ENCODE results near the gene ZNF687.

Gene ZNF687

DNA sequence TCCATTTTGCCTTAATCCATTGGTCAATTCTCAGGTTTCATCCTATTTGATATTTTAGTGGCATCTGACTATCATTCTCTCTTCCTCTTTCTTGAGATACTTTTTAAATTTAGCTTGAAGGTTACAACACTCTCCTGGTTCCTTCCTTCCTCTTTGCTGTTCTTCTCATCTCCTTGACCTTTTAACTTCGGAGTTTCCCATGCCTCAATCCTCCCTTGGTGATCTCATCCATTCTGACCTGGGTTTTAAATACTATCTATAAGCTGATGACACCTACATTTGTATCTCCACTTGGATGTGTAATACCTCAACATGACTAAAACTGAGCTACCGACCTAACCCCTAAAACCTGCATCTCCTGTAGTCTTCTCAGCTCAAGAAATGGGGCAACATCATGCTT is 4.8 kb upstream of the ZNF687 start:
- no peak for DNase-seq (ENCODE audit: low read depth in 2 of 2)

DNA sequence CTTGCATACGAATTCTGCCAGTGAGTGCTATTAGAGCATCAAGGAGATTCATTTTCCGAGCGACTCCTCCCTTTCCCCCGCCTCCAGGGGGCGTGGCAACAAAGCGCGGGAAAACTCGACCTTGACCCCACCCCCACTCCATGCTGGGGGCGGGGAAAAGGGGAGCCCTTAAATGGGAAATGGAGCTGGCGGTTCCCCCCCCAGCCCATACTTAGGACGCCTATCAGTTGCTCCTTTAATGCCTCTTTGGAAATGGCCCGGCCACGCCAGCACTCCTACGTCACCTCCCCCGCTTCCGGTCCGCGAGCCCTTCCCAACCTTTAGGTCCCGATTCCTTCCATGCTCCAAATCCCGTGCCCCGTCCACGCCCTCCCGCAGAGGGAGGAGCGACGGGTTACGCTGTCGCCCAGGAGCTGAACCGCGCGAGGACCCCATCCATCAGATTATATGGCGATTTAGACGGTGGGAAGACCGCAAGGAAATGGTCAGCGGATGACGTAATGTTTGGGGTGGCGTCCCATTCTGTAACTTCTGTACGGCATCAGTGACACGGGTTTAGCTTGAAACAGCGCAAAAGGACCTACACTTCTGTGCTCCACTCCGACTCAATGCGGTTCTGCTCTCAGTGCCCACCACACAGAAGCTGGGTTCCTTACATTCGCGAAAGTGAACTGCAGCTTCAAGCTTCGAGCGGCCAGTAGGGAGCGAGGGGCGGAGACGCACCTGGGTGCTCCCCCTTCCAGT is 702 bp upstream of the ZNF687 start:
- peak; percentile 92 to 93 for DNase-seq (ENCODE audit: low read depth in 2 of 2)

DNA sequence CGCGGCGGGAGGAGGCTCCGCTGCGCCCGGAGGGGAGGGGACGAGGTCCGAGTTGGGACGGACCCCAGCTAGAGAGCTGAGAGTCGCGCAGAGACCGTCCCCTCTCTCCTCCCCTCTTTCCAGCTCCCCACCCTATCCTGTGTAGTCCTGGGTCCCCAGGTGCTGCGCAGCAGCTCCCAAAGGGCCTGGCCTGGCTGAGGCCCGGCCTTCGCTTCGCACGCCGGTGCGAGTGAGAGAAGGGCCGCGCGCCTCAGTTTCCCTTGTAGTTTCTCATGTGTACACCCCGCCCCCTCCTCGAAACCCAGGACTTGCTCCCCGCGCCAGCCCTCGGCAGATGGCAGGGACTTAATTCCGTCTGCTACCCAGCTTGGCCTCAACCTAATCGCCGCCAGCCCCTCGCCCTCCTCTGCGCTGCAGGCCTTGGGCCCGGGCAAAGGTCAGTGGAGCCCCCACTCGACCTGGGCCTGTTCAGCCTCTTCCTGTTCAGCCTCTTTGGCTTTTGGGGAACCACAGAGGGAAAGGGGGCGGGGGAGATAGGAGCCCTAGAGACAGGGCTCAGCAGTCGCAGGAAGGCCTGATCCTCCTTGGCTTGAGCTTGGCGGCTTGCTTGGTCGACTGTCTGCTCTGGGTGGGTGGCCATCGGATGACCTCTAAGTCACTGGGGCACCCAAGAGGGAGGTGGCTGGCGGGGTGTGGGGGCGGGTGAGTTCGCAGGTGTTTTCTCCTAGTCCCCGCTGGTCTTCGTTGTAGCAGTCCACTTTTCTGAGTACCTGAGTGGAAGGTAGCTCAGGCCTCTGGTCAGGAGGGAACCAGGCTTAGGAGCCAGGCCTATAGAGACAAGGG is 1.0 kb downstream of the ZNF687 start:
- DNase-seq (ENCODE audit: low read depth in 2 of 2) = peak in 1 of 2 donors; percentile 7

DNA sequence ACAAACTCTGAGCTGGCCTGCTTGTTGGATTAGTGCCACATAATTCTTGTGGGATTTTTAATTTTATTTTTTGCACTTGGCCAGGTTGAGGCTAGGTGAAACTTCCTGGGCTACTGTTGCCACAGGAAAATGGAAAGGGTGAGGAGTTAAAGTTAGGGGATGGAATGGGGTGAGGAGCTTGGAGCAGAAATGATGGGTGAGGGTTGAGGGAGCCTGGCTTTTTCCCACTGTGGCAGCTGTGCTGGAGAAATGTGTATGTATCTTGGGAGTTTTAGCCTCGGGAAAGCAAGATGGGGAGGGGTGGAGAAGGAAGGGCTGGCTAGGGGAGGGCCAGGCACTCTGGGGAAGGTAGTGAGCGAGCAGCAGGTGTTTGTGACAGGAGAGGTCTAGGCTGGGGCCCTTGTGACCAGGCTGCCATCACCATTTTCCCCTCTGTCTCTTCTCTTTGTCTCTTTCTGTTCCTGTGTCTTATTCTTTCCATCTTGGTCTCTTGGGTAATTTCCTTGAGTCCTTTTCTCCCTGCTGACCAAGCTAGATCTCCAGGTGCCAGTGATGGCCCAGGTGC is 2.0 kb downstream of the ZNF687 start:
- no peak for DNase-seq (ENCODE audit: low read depth in 2 of 2)

- no peak for DNase-seq (ENCODE audit: low read depth in 2 of 2)
These were observed 4.7 kb downstream of the ZNF687 start for GRCh38 chr1:151286619-151287340.

- no peak for DNase-seq (ENCODE audit: low read depth in 2 of 2)
These were observed 5.2 kb downstream of the ZNF687 start for GRCh38 chr1:151287341-151287699.

DNA sequence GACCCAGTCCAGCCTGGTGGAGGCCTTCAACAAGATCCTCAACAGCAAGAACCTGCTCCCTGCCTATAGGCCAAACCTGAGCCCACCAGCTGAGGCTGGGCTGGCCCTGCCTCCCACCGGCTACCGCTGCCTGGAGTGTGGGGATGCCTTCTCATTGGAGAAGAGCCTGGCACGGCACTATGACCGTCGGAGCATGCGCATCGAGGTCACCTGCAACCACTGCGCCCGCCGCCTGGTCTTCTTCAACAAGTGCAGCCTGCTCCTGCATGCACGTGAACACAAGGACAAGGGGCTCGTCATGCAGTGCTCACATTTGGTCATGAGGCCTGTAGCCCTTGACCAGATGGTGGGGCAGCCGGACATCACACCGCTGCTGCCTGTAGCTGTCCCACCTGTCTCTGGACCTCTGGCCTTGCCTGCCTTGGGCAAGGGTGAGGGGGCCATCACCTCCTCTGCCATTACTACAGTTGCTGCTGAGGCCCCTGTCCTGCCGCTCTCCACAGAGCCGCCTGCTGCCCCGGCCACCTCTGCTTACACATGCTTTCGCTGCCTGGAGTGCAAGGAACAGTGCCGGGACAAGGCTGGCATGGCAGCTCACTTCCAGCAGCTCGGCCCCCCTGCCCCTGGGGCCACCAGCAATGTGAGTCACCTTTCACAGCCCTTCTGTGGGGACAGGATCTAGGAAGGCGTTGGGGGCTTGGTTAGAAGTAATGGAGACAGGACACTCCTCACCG is 5.8 kb downstream of the ZNF687 start:
- DNase-seq (ENCODE audit: low read depth in 2 of 2) = no peak

- no peak for DNase-seq (ENCODE audit: low read depth in 2 of 2)
These were observed 6.4 kb downstream of the ZNF687 start for GRCh38 chr1:151288502-151288901.

DNA sequence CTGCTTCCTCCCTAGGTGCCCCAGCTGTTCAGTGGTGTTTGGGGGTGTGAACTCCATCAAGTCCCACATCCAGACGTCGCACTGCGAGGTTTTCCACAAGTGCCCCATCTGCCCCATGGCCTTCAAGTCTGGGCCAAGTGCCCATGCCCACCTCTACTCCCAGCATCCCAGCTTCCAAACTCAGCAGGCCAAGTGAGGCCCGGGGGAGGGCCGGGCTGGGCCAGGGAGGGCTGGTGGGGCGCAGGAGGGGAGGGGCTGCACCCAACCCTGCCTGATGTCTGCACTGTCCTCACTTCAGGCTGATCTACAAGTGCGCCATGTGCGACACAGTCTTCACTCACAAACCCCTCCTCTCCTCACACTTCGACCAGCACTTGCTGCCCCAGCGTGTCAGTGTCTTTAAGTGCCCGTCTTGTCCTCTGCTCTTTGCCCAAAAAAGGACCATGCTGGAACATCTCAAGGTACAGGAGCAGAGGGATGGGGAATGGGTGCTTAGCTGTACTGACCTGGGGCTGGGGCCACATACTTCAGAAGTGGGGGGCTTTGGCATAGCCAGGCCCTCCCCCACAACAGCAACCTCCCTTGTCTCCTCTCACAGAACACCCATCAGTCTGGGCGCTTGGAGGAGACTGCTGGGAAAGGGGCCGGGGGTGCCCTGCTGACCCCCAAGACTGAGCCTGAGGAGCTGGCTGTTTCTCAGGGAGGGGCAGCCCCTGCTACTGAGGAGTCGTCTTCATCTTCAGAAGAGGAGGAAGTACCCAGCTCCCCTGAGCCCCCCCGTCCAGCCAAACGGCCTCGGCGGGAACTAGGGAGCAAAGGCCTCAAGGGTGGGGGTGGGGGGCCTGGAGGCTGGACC is 7.2 kb downstream of the ZNF687 start:
- DNase-seq (ENCODE audit: low read depth in 2 of 2) = no peak

DNA sequence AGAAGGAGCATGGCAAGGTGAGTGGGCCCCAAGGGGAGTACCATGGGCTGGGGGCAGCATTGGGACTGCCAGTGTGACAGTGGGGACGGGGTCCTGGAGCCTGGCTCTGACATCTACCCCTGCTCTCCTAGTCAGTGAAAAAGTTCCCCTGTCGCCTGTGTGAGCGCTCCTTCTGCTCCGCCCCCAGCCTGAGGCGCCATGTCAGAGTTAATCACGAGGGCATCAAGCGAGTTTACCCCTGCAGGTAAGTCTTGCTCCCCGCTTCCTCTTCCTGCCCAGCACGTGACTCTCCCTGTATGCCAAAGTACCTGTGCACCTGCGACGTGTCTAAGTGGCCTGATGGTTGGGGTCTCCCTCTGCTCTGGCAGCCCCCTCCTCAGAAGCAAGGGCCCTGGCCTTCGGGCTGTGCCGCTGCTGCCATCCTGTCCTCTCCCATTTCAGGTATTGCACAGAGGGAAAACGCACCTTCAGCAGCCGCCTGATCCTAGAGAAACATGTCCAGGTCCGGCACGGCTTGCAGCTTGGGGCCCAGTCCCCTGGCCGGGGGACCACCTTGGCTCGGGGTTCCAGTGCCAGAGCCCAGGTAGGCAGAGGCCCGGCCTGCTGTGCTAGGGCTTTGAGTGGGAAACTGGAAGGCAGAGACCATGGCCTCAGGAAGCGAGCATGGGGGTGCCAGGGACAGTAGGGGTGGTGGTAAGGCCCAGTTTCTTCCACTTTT is 8.1 kb downstream of the ZNF687 start:
- no peak for DNase-seq (ENCODE audit: low read depth in 2 of 2)

GRCh38 chr1:151290709-151291303 is 8.7 kb downstream of the ZNF687 start:
- DNase-seq (ENCODE audit: low read depth in 2 of 2) = no peak

DNA sequence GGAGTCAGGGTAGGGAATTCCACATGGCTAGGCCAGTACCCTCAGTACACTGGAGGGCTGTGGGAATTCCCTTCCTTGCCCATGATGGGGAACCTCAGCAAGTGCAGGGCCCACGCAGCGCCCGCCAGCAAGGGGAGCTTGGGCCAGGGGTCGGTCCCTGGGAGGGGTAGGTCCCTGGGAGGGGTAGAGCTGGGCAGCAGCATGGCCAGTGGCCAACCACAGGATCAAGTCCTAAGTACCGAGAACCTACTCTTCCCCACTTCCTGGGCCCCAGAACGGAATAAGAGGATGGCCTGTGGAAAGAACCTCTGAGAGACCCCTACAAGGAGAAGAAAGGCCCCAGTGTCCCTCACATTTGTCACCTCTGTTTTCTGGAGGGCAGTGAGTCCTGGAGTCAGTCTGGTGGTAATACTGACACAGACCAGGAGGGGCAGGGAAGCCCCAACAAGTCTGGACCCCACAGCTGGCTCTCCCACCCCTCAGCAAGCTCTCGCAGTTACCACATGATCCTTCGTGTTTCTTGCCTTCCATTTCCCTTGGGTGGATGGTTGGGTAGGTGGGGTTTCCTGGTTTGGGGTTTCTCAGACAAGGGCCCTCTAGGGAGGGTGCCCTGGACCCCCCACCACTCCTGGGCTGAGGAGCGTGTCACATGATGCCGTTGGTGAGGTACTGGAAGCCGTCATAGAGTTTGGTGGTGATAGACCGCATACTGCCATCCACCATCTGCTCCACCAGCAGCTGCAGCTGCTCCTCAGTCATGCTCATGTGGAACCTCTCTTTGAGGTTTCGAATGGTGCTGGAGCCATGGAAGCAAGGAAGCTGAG is 10.3 kb downstream of the ZNF687 start:
- DNase-seq (ENCODE audit: low read depth in 2 of 2) = no peak

DNA sequence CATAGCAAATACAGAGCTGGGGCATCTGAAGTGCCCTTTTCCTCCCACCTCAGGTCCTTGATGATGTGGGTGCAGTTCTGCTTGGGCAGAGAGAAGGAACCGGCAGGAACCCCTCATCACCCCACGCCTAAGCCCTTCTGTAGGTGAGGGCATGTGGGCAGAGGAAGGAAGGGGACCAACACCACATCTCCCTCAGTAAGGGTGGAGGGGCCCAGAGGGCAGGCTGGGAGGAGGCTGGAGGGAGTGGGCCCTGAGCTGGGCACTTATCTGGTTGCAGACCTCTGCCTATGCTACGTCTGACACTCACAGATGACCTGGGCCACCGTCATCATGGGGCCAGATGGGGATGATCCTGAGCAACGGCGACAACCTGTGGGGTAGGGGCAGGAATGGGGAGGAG is 11.0 kb downstream of the ZNF687 start:
- no peak for DNase-seq (ENCODE audit: low read depth in 2 of 2)

DNA sequence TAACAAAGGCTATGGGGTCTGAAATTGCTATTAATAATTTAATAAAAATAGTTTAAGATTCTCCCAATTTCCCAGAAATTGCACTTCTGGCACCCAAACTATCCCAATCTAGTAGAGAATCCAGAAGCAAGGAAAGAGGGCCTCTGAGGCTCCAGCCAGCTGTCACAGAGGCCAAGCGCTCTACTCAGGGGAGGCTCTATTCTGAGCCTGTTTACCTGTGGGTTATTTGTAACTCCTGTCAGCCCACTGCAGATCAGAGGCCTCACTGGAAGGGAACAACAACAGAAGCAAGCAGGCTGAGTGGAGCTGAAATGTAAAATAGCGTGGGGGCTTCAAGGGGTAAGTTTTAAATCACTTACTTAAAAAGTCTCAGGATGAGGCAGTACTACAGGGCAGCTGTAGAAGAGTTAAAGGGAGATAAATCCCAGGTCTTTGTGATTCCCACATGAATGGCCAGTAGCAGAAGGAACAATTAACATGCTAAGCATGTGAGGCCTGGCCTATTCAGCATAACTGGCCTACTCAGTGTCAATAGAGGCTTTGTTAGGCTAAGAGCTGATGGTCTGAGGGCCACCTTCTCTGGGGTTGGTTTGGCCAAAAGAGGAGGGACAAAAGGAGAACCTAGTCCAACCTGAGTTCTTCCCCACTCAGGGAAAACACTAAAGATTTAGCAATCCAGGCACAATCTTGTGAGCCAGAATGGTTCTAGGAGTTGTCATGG is 12.8 kb downstream of the ZNF687 start:
- DNase-seq (ENCODE audit: low read depth in 2 of 2) = no peak

DNA sequence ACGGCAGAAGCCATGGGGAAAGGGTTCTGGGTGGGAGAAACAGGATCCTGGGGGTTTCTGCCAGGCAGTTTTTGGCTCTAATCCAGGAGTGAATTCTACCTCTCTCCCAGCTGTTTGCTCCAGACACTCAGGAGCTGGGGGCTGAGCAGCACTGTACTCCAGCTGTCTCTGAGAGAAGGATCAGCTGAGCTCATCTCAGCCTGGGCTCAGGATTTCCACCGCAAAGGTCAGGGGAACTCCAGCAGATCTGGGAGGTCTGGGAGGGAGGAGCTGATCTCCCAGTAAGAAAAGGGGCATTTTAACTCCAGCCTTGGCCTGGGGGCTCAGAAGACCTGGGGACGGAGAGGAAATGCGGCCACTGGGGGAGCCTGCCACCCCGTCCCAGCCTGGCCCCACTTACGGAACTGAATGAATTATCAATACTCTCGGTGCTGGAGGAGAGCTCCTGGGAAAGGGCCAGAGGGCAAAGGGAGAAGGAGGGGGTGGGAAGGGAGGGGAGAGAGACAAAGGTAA is 27.8 kb downstream of the ZNF687 start:
- no peak for DNase-seq (ENCODE audit: low read depth in 2 of 2)

- DNase-seq (ENCODE audit: low read depth in 2 of 2) = no peak
These were observed 28.9 kb downstream of the ZNF687 start for GRCh38 chr1:151311011-151311410.

GRCh38 chr1:151311589-151312331 is 29.7 kb downstream of the ZNF687 start:
- peak; percentile 44 to 51 for DNase-seq (ENCODE audit: low read depth in 2 of 2)

Measured in stimulated activated CD8-positive, alpha-beta memory T cell treated with anti-CD3 and anti-CD28 coated beads, Interleukin-2, amount 100 ng/mL, for 1 hour (primary cell).